DOHH2 (cell line): Measurements from ENCODE around the gene DCAF16.

Experiments
- H3F3A ChIP-seq: fragments of 200-600 bp; sonication (generic), shearing (Covaris generic); 2 replicates; pipeline ENCODE4 v1.6.0; 2016; ENCODE audit warnings: antibody characterized with exemption, mild to moderate bottlenecking; ENCODE audit not compliant: control insufficient read depth, insufficient read depth
- H3K27ac ChIP-seq: fragments of 200-600 bp; sonication (generic); 2 replicates; pipeline ENCODE4 v1.5.1; 2014; ENCODE audit warnings: low read depth, mild to moderate bottlenecking, low read length, moderate library complexity
- H3K27me3 ChIP-seq: fragments of 200-600 bp; sonication (generic); 2 replicates; pipeline ENCODE4 v1.6.1; 2014; ENCODE audit warnings: mild to moderate bottlenecking, low read length, mixed read lengths; ENCODE audit not compliant: control insufficient read depth
- H3K36me3 ChIP-seq: fragments of 200-600 bp; sonication (generic); 2 replicates; pipeline ENCODE4 v1.6.1; 2014; ENCODE audit warnings: mild to moderate bottlenecking, low read length, moderate library complexity, mixed read lengths; ENCODE audit not compliant: control insufficient read depth
- H3K4me1 ChIP-seq: fragments of 200-600 bp; sonication (generic); 2 replicates; pipeline ENCODE4 v1.6.1; 2014; ENCODE audit warnings: mild to moderate bottlenecking, low read length, mixed read lengths; ENCODE audit not compliant: control insufficient read depth
- H3K4me2 ChIP-seq: fragments of 200-600 bp; sonication (generic); 2 replicates; pipeline ENCODE4 v1.6.0; 2014; ENCODE audit warnings: mild to moderate bottlenecking, low read length, moderate library complexity
- H3K4me3 ChIP-seq: fragments of 200-600 bp; sonication (generic); 2 replicates; pipeline ENCODE4 v1.5.1; 2014; ENCODE audit warnings: mild to moderate bottlenecking, low read length, mixed read lengths
- H3K79me2 ChIP-seq: fragments of 200-600 bp; sonication (generic); 2 replicates; pipeline ENCODE4 v1.6.1; 2014; ENCODE audit warnings: mild to moderate bottlenecking, low read length, mixed read lengths; ENCODE audit not compliant: control insufficient read depth
- H3K9me2 ChIP-seq: fragments of 200-600 bp; sonication (generic); replicated peaks from 2 replicates; pipeline ENCODE4 v1.6.1; 2014; ENCODE audit warnings: mild to moderate bottlenecking, low read length, mixed read lengths; ENCODE audit not compliant: control insufficient read depth
- H3K9me3 ChIP-seq: fragments of 200-600 bp; sonication (generic); 2 replicates; pipeline ENCODE4 v1.6.1; 2014; ENCODE audit warnings: antibody characterized with exemption, low read length, mixed read lengths; ENCODE audit not compliant: control insufficient read depth, insufficient read depth
- H4K20me1 ChIP-seq: fragments of 200-600 bp; sonication (generic); 2 replicates; pipeline ENCODE4 v1.6.0; 2014; ENCODE audit warnings: low read depth, mild to moderate bottlenecking, antibody characterized with exemption, low read length, moderate library complexity; ENCODE audit not compliant: control insufficient read depth, insufficient read depth
- CTCF ChIP-seq: fragments of 200-600 bp; sonication (generic); IDR thresholded peaks from one replicate; pipeline ENCODE4 v1.5.1; 2014; ENCODE audit warnings: antibody characterized with exemption, mild to moderate bottlenecking, low read depth, low read length; ENCODE audit not compliant: poor library complexity, severe bottlenecking
- EZH2phosphoT487 ChIP-seq: fragments of 200-600 bp; sonication (generic); IDR thresholded peaks from 2 replicates; pipeline ENCODE4 v1.6.1; 2017; ENCODE audit warnings: borderline replicate concordance, mild to moderate bottlenecking, antibody characterized with exemption, low read length, moderate library complexity, mixed read lengths

The DCAF16 gene

GRCh38 chr4:17766826-17767458, 43.6 kb downstream of the DCAF16 start:
- Histone ChIP-seq H3K27me3 (peaks cover 2% of the 10 kb centered on the region; the same call in 1 of the 2 replicates), H3F3A (no peaks in the 10 kb centered on the region), H3K4me3 (no peak overlapping the region), H3K4me1 (no peaks in the 10 kb centered on the region), H3K79me2 (no peaks in the 10 kb centered on the region), H4K20me1 (no peaks in the 10 kb centered on the region), H3K9me3 (peaks cover 3% of the 10 kb centered on the region; the same call in 1 of the 2 replicates), H3K36me3 (no peaks in the 10 kb centered on the region), H3K27ac (no peak overlapping the region), H3K9me2 (no peaks in the 10 kb centered on the region), H3K4me2 (no peak overlapping the region)
- no peak for TF ChIP-seq EZH2phosphoT487
- no peak for TF ChIP-seq CTCF

DNA sequence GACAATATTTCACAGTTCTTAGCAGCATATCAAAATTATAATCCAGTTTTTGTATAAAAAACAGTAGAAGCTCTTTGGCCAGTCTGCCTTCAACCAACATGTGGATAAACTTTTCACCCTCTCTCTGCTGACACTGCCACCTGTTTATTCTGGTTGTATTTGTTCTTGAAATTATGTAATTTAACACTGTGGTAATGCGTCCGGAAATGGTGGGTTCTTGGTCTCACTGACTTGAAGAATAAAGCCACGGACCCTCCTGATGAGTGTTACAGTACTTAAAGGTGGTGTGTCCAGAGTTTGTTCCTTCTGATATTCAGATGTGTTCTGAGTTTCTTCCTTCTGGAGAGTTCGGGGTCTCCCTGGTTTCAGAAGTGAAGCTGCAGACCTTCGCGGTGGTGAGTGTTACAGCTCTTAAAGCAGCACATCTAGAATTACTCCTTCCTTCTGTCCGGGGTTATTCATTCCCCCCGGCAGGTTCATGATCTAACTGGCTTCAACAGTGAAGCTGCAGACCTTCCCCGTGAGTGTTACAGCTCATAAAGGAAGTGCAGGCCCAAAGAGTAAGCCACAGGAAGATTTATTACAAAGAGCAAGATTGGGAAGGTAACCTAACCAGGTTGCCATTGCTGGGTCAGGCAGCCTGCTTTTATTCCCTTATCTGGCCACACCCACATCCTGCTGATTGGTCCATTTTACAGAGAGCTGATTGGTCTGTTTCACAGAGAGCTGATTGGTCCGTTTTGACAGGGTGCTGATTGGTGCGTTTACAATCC, 44.9 kb downstream of the DCAF16 start:
- Histone ChIP-seq H3K4me1 (no peaks in the 10 kb centered on the region), H3F3A (no peaks in the 10 kb centered on the region), H3K27me3 (no peaks in the 10 kb centered on the region; the same call in 1 of the 2 replicates)

DNA sequence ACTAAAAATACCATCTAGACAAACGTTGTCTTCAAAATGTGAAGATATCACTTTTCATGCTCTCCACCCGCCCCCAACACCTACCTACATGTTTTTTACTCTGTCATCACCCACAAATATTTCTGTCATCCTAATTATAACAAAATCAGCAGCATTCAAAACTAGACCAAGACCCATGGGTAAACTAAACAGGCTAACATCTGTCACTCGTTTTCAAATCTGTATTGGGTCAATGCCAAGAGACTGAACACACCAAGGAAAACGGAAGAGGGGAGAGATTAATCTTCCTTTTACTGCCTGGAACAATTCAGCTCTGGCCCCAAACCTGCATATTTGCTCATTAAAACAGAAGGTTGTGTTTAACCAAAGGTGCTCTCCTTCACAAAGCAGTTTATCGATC, 46.6 kb downstream of the DCAF16 start:
- TF ChIP-seq EZH2phosphoT487 (no peak), CTCF (no peak)
- no peaks in the 10 kb centered on the region for H3K4me1 ChIP-seq
- H3K79me2 ChIP-seq, result no peaks in the 10 kb centered on the region
- H3K9me3 ChIP-seq, result peaks cover 3% of the 10 kb centered on the region; the same call in 1 of the 2 replicates
- H3K9me2 ChIP-seq, result no peaks in the 10 kb centered on the region
- no peaks in the 10 kb centered on the region for H3K36me3 ChIP-seq
- no peak overlapping the region for H3K4me3 ChIP-seq
- no peaks in the 10 kb centered on the region; the same call in 1 of the 2 replicates for H3K27me3 ChIP-seq
- H3K27ac ChIP-seq, result no peak overlapping the region
- H4K20me1 ChIP-seq, result no peaks in the 10 kb centered on the region
- H3K4me2 ChIP-seq, result no peak overlapping the region
- no peaks in the 10 kb centered on the region for H3F3A ChIP-seq

More for the DNA sequence above, 44.9 kb downstream of the DCAF16 start:
- Histone ChIP-seq H3K4me2 (no peak overlapping the region), H3K9me3 (peaks cover 3% of the 10 kb centered on the region; the same call in 1 of the 2 replicates), H3K79me2 (no peaks in the 10 kb centered on the region), H4K20me1 (no peaks in the 10 kb centered on the region), H3K9me2 (no peaks in the 10 kb centered on the region), H3K27ac (no peak overlapping the region), H3K36me3 (no peaks in the 10 kb centered on the region), H3K4me3 (no peak overlapping the region)
- TF ChIP-seq EZH2phosphoT487 (no peak), CTCF (no peak)
